ENCODE measurements around the gene DCST2. TPM values are rescaled to one million over a fixed set of nuclear protein-coding genes. Genes with fewer than 3 reads are reported as not detected.

Gene DCST2
- total and polyA plus RNA-seq, 10 of the 15 experiments (the other 5 are each of a cell fraction or from before 2014, with no cell fraction given), result 0.33 to 0.41 (median 0.36) TPM; not detected in 7

GRCh38 chr1:155001675-155002463 lies 31.7 kb downstream of the DCST2 start (continued):
- TF ChIP-seq ATF2 (IDR thresholded peaks at IDR 0.05; ENCODE audit: low read length), result no peak
- TF ChIP-seq FOXK2 (IDR thresholded peaks at IDR 0.05), result no peak
- no peak for TF ChIP-seq EP300 (IDR thresholded peaks at IDR 0.05; ENCODE audit: borderline replicate concordance in 1 of 2, control insufficient read depth in 1 of 2, low read depth in 2 of 2, low read length in 2 of 2)
- TF ChIP-seq FOS (IDR thresholded peaks at IDR 0.05; ENCODE audit: borderline replicate concordance, extremely low read depth, insufficient read length), result peak; percentile 45
- no peak for TF ChIP-seq NFIC (IDR thresholded peaks at IDR 0.05; ENCODE audit: low read depth, low read length)
- no peak for TF ChIP-seq ETV6 (conservative IDR thresholded peaks at IDR 0.05 in 1 of 2, IDR thresholded peaks at IDR 0.05 in 1 of 2; ENCODE audit: borderline replicate concordance in 1 of 2, low read depth in 1 of 2)
- TF ChIP-seq SREBF1 (IDR thresholded peaks at IDR 0.05; ENCODE audit: low read length), result no peak
- TF ChIP-seq SUZ12 (IDR thresholded peaks at IDR 0.05; ENCODE audit: unreplicated experiment), result no peak
- no peak for TF ChIP-seq GABPA (IDR thresholded peaks at IDR 0.05; ENCODE audit: low read depth)
- no peak for TF ChIP-seq JUNB (IDR thresholded peaks at IDR 0.05)
- TF ChIP-seq E4F1 (IDR thresholded peaks at IDR 0.05; ENCODE audit: borderline replicate concordance, partially characterized antibody), result peak; percentile 89
- TF ChIP-seq RELA (IDR thresholded peaks at IDR 0.05; ENCODE audit: borderline replicate concordance, partially characterized antibody), result no peak
- TF ChIP-seq MYC (IDR thresholded peaks at IDR 0.05; ENCODE audit: insufficient read depth, insufficient read length, insufficient replicate concordance, low read length, severe bottlenecking), result no peak
- peak in 1 of 2 experiments; percentile 87; a peak in 2 of 3 replicates for TF ChIP-seq EGR1 (IDR thresholded peaks at IDR 0.05; ENCODE audit: borderline replicate concordance in 1 of 2, low read depth in 2 of 2, low read length in 2 of 2)
- no peak; the same call in 1 of the 2 replicates for TF ChIP-seq ZBTB40 (IDR thresholded peaks at IDR 0.05; ENCODE audit: borderline replicate concordance)
- TF ChIP-seq BCL11A (IDR thresholded peaks at IDR 0.05; ENCODE audit: low read depth, low read length), result no peak
- TF ChIP-seq EZH2 (IDR thresholded peaks at IDR 0.05; ENCODE audit: borderline replicate concordance, control insufficient read depth, low read depth, low read length), result no peak
- no peak for TF ChIP-seq MYB (IDR thresholded peaks at IDR 0.05; ENCODE audit: borderline replicate concordance, low read depth, low read length)
- TF ChIP-seq SRF (IDR thresholded peaks at IDR 0.05; ENCODE audit: low read depth in 2 of 2, low read length in 2 of 2), result no peak
